ENCODE data around the gene ABCG4. TPM values are rescaled to one million over a fixed set of nuclear protein-coding genes. Genes with fewer than 3 reads are reported as not detected.

The ABCG4 gene
- total RNA-seq, 1 donor from 2014 or later: 0.13 TPM

- H3K4me3 ChIP-seq (ENCODE audit: low read depth, low read length): no peak overlapping the region
- H3K27me3 ChIP-seq (ENCODE audit: control insufficient read depth, insufficient read depth, low read length): no peaks in the 10 kb centered on the region
- no peak for TF ChIP-seq CTCF (IDR thresholded peaks at IDR 0.05; ENCODE audit: insufficient read depth, low read length, poor library complexity, severe bottlenecking)
- no peak for DNase-seq (ENCODE audit: low read depth)
- H3K36me3 ChIP-seq (ENCODE audit: control insufficient read depth, insufficient read depth, low read length): no peaks in the 10 kb centered on the region
These were observed 33.2 kb upstream of the ABCG4 start for GRCh38 chr11:119115484-119116234.

GRCh38 chr11:119116235-119116594, 32.6 kb upstream of the ABCG4 start:
- H3K36me3 ChIP-seq (ENCODE audit: control insufficient read depth, insufficient read depth, low read length): no peaks in the 10 kb centered on the region
- no peak for DNase-seq (ENCODE audit: low read depth)
- no peak for TF ChIP-seq CTCF (IDR thresholded peaks at IDR 0.05; ENCODE audit: insufficient read depth, low read length, poor library complexity, severe bottlenecking)
- H3K27me3 ChIP-seq (ENCODE audit: control insufficient read depth, insufficient read depth, low read length): no peaks in the 10 kb centered on the region
- H3K4me3 ChIP-seq (ENCODE audit: low read depth, low read length): no peak overlapping the region

GRCh38 chr11:119116601-119117000, 32.3 kb upstream of the ABCG4 start:
- H3K27me3 ChIP-seq (ENCODE audit: control insufficient read depth, insufficient read depth, low read length): no peaks in the 10 kb centered on the region
- H3K36me3 ChIP-seq (ENCODE audit: control insufficient read depth, insufficient read depth, low read length): no peaks in the 10 kb centered on the region
- no peak overlapping the region for H3K4me3 ChIP-seq (ENCODE audit: low read depth, low read length)
- DNase-seq (ENCODE audit: low read depth): no peak
- TF ChIP-seq CTCF (IDR thresholded peaks at IDR 0.05; ENCODE audit: insufficient read depth, low read length, poor library complexity, severe bottlenecking): no peak

- DNase-seq (ENCODE audit: low read depth): no peak
- Histone ChIP-seq H3K27me3 (ENCODE audit: control insufficient read depth, insufficient read depth, low read length) (no peaks in the 10 kb centered on the region), H3K4me3 (ENCODE audit: low read depth, low read length) (no peak overlapping the region), H3K36me3 (ENCODE audit: control insufficient read depth, insufficient read depth, low read length) (no peaks in the 10 kb centered on the region)
- TF ChIP-seq CTCF (IDR thresholded peaks at IDR 0.05; ENCODE audit: insufficient read depth, low read length, poor library complexity, severe bottlenecking): no peak
These were observed 31.7 kb upstream of the ABCG4 start for GRCh38 chr11:119117004-119117706.

GRCh38 chr11:119118227-119118626, 30.6 kb upstream of the ABCG4 start:
- no peak for DNase-seq (ENCODE audit: low read depth)
- H3K36me3 ChIP-seq (ENCODE audit: control insufficient read depth, insufficient read depth, low read length): no peaks in the 10 kb centered on the region
- TF ChIP-seq CTCF (IDR thresholded peaks at IDR 0.05; ENCODE audit: insufficient read depth, low read length, poor library complexity, severe bottlenecking): no peak
- H3K27me3 ChIP-seq (ENCODE audit: control insufficient read depth, insufficient read depth, low read length): no peaks in the 10 kb centered on the region
- no peak overlapping the region for H3K4me3 ChIP-seq (ENCODE audit: low read depth, low read length)

Data from kidney epithelial cell (primary cell).